Adrenal gland (tissue), 12 donors: ENCODE data around the gene MED17. TPM values are rescaled to one million over a fixed set of nuclear protein-coding genes. Genes with fewer than 3 reads are reported as not detected.

Source experiments
- DNase-seq, 7 donors: peaks; one replicate each; pipeline ENCODE4 v3.0.0-alpha.2; 2019 to 2020
- H3K27ac ChIP-seq, 5 donors: fragments of 200-600 bp; sonication (generic) in 4 of 5; 1 replicate in 3 of 5; 2 replicates in 2 of 5; pipeline versions ENCODE4 v1.5.1 to v1.8.0; 2016 to 2020; ENCODE audit warnings: mild to moderate bottlenecking in 1 of 5
- H3K27me3 ChIP-seq: fragments of 200-600 bp; 2 replicates; pipeline ENCODE4 v1.8.0; 2021
- H3K36me3 ChIP-seq, 2 donors: fragments of 200-600 bp; replicated peaks in 1 of 2; 1 replicate in 1 of 2; 2 replicates in 1 of 2; pipeline versions ENCODE4 v1.5.1 to v1.8.0; 2018 to 2022
- H3K4me1 ChIP-seq, 2 donors: fragments of 200-600 bp; replicated peaks in 1 of 2; 1 replicate in 1 of 2; 2 replicates in 1 of 2; pipeline versions ENCODE4 v1.5.1 to v1.8.0; 2018 to 2021
- H3K4me3 ChIP-seq, 4 donors: fragments of 200-600 bp; sonication (generic) in 3 of 4; one replicate each; pipeline ENCODE4 v1.5.1; 2016 to 2018
- H3K9me3 ChIP-seq, 3 donors: fragments of 200-600 bp; sonication (generic) in 1 of 3; replicated peaks in 1 of 3; 1 replicate in 2 of 3; 2 replicates in 1 of 3; pipeline versions ENCODE4 v1.5.1 to v1.8.0; 2016 to 2021
- CTCF ChIP-seq, 6 experiments: fragments of 450-650 bp in 4 of 6; fragments of 200-600 bp in 2 of 6; sonication (generic) in 1 of 6; IDR thresholded peaks; 1 replicate in 5 of 6; 2 replicates in 1 of 6; pipeline versions ENCODE4 v1.5.1 to v1.8.0; 2016 to 2021; ENCODE audit warnings: antibody characterized with exemption in 6 of 6, mild to moderate bottlenecking in 2 of 6, moderate library complexity in 1 of 6
- POLR2A ChIP-seq, 2 donors: fragments of 450-650 bp; IDR thresholded peaks; one replicate each; pipeline ENCODE4 v1.6.1; 2017; ENCODE audit warnings: antibody characterized with exemption in 2 of 2, mild to moderate bottlenecking in 2 of 2, moderate library complexity in 1 of 2
- WGBS, 4 donors: extraction: QIAGEN DNeasy Blood & Tissue Kit in 2 of 4; methylation state at CpG; one replicate each; pipeline versions ENCODE4 v1.1.5 to v1.1.7; 2013 to 2017; 5-methylcytosine and 5-hydroxymethylcytosine counted together
- intact Hi-C, 2 donors: fragments of 100-400 bp; cut with DNase I; formaldehyde crosslinking; loops; one replicate each; pipeline versions ENCODE4 v1.14.1 to v1.15.0; 2022 to 2023
- polyA plus RNA-seq, 3 donors: library from polyadenylated mRNA; stranded (reverse); fragments of 200-250 nt in 2 of 3; fragments of 350-450 nt in 1 of 3; fragmentation: Illumina TruSeq in 1 of 3; extraction: RNeasy Lipid Tissue Mini Kit (QIAGEN cat#74804) in 1 of 3; gene quantifications; one replicate each; pipeline ENCODE4 v1.2.3, GENCODE V29; 2013 to 2014
- total RNA-seq, 9 donors: library from RNA; depleted of rRNA in 4 of 9; stranded (reverse); fragments of >200 nt in 4 of 9; fragments of 120-200 nt in 1 of 9; fragmentation: NEBNext Ultra II Directional in 1 of 9; extraction: Animal tissue kit (Norgen Biotek cat#: 25700) in 1 of 9; gene quantifications; one replicate each; pipeline versions ENCODE4 v1.1.0 to v1.2.4, GENCODE V29; 2013 to 2023
- donor health status: healthy with polysubstance abuse.
- donor health status: Bipolar disorder and iron deficiency.
- donor health status: DM: yes; HTN: yes; CAD: no.
- donor health status: DM: no; HTN: no; CAD: no.
- donor health status: DM: no; HTN: no; CAD: no.
- donor health status: DM: yes; HTN: yes; CAD: no.

Gene MED17
- total and polyA plus RNA-seq, 12 donors, result 8.4 to 32.0 (median 21.1) TPM

GRCh38 chr11:93766504-93766903, 17.6 kb upstream of the MED17 start:
- WGBS, 4 donors, result 84 to 90% (median 88%) methylated on average over 5 of the region's 5 CpGs
- Histone ChIP-seq H3K4me3 (no peak overlapping the region), H3K36me3 (peaks cover 0 to 24% of the 10 kb centered on the region in 2 donors), H3K27me3 (no peaks in the 10 kb centered on the region), H3K9me3 (no peaks in the 10 kb centered on the region), H3K4me1 (no peaks in the 10 kb centered on the region), H3K27ac (no peak overlapping the region)
- intact Hi-C loops, result no loop called here
- DNase-seq, result no peak
- TF ChIP-seq CTCF (IDR thresholded peaks at IDR 0.05), result no peak
- no peak for TF ChIP-seq POLR2A (IDR thresholded peaks at IDR 0.05)

GRCh38 chr11:93767018-93767417, 17.1 kb upstream of the MED17 start:
- H3K27ac ChIP-seq, result no peak overlapping the region
- intact Hi-C loops, result no loop called here
- no peaks in the 10 kb centered on the region for H3K4me1 ChIP-seq
- H3K36me3 ChIP-seq, result peaks cover 0 to 20% of the 10 kb centered on the region in 2 donors
- DNase-seq, result no peak
- TF ChIP-seq CTCF (IDR thresholded peaks at IDR 0.05) (no peak), POLR2A (IDR thresholded peaks at IDR 0.05) (no peak)
- no peaks in the 10 kb centered on the region for H3K27me3 ChIP-seq
- 87 to 95% (median 89%) methylated on average over 3 of the region's 3 CpGs for WGBS, 4 donors
- no peak overlapping the region for H3K4me3 ChIP-seq
- no peaks in the 10 kb centered on the region for H3K9me3 ChIP-seq

DNA sequence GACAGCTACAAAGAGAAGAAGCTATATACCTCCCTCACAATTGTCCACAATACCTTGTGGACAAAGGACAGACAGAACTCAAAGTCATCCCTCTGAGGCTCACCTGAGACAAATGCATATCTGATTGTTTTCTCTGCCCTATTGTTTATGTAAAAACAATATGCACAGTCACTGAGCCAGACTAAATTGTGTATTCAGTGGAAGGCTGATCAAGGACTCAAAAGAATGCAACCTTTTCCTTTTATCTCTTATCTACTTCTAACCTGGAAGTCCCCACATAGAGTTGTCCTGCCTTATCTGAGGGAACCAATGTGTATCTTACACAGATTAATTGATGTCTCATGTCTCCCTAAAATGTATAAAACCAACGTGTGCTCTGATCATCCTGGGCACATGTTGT, 13.9 kb upstream of the MED17 start:
- no peaks in the 10 kb centered on the region for H3K36me3 ChIP-seq
- H3K9me3 ChIP-seq, result no peaks in the 10 kb centered on the region
- 36 to 48% (median 46%) methylated on average over 1 of the region's 1 CpG for WGBS, 4 donors
- no peak overlapping the region for H3K4me3 ChIP-seq
- no peaks in the 10 kb centered on the region for H3K4me1 ChIP-seq
- intact Hi-C loops, result no loop called here
- no peak for DNase-seq
- no peaks in the 10 kb centered on the region for H3K27me3 ChIP-seq
- no peak for TF ChIP-seq POLR2A (IDR thresholded peaks at IDR 0.05)
- TF ChIP-seq CTCF (IDR thresholded peaks at IDR 0.05), result no peak
- no peak overlapping the region for H3K27ac ChIP-seq

- intact Hi-C loops, result no loop called here
- no peak for TF ChIP-seq POLR2A (IDR thresholded peaks at IDR 0.05)
- no peak for TF ChIP-seq CTCF (IDR thresholded peaks at IDR 0.05)
- 97 to 100% (median 99%) methylated on average over 3 to 4 of the region's 4 CpGs for WGBS, 4 donors
- Histone ChIP-seq H3K4me3 (no peak overlapping the region), H3K4me1 (no peaks in the 10 kb centered on the region), H3K27me3 (no peaks in the 10 kb centered on the region), H3K9me3 (no peaks in the 10 kb centered on the region), H3K36me3 (no peaks in the 10 kb centered on the region), H3K27ac (no peak overlapping the region)
- DNase-seq, result no peak
Observed at GRCh38 chr11:93772123-93772522, 12.0 kb upstream of the MED17 start.
